ENCODE results near the gene MPG.

The MPG gene

DNA sequence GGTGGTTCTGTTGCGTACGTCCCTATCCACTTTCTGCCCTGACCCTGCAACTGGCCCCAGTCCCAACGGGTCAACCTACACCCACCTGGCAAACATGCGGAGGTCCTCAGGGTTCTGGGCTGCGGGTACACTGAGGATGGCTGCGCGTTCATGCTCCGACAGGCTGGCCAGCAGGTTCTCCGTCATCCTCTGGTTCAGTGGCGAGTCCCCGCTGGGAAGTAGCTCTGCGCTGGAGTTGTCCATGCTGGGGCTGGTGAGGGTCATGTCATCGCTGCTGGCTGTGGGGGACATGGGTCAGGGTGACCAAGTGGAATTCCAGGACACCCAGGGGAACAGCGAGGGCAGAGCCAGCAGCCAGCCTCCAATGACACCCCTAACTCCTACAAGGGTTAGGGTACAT is 10.6 kb downstream of the MPG start:
- TF ChIP-seq CTCF (IDR thresholded peaks at IDR 0.05; ENCODE audit: low read depth, low read length) = no peak
- H3K4me3 ChIP-seq (replicated peaks in 1 of 2; ENCODE audit: low read depth in 2 of 2, low read length in 2 of 2) = no peak overlapping the region
- no peak for DNase-seq (ENCODE audit: low read depth in 2 of 2)

GRCh38 chr16:89391-90302 is 11.6 kb downstream of the MPG start:
- no peak for DNase-seq (ENCODE audit: low read depth in 2 of 2)
- no peak overlapping the region for H3K4me3 ChIP-seq (replicated peaks in 1 of 2; ENCODE audit: low read depth in 2 of 2, low read length in 2 of 2)
- no peak for TF ChIP-seq CTCF (IDR thresholded peaks at IDR 0.05; ENCODE audit: low read depth, low read length)

- TF ChIP-seq CTCF (IDR thresholded peaks at IDR 0.05; ENCODE audit: low read depth, low read length) = no peak
- no peak overlapping the region for H3K4me3 ChIP-seq (replicated peaks in 1 of 2; ENCODE audit: low read depth in 2 of 2, low read length in 2 of 2)
- peak in 1 of 2 donors; percentile 72 for DNase-seq (ENCODE audit: low read depth in 2 of 2)
These were observed 13.5 kb downstream of the MPG start for GRCh38 chr16:91484-91883.

DNA sequence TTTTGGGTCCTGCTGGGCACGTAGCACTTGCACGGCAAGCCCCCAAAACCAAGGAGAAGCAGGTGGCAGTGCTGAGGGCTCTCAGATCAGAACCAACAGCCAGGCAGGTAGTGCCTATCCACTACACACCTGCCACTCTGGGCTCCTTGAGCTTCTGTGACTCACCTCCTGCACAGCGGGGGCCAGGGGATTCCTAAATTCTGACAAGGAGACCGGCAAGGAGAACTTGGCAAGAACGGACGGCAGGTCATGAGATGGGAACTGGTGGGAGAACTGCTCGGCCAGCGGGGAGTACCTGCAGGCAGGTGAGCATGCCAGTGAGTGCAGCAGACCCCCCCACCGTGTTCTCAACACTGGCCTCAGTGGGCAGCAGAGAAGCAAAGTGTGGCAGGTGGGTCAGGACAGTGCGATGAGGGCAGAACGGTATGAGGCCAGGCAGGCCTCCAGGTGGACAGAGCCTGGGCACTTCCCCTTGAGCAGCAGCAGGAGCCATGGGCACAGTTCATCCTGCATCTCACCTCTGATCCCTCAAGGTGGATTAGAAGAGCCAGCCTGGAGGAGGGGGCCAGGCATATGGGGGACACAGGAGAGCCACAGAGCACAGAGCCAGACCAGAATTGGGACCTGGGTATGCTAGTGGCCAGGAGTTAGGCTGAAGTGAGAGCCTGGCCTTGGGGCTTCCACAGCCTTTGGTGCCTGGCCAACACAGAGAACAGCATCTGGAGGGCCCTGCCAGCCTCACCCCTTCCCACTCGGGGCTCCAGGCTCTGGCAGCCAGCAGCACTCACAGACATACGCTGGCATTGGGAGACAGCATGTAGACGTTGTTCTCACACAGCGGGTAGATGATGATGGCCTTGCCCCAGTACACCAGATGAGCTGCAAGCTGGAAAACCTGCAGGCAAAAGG is 14.7 kb downstream of the MPG start:
- DNase-seq (ENCODE audit: low read depth in 2 of 2) = no peak
- TF ChIP-seq CTCF (IDR thresholded peaks at IDR 0.05; ENCODE audit: low read depth, low read length) = no peak
- no peak overlapping the region for H3K4me3 ChIP-seq (replicated peaks in 1 of 2; ENCODE audit: low read depth in 2 of 2, low read length in 2 of 2)

GRCh38 chr16:94918-95265 is 16.9 kb downstream of the MPG start:
- no peak overlapping the region for H3K4me3 ChIP-seq (replicated peaks in 1 of 2; ENCODE audit: low read depth in 2 of 2, low read length in 2 of 2)
- no peak for DNase-seq (ENCODE audit: low read depth in 2 of 2)

GRCh38 chr16:96935-97381 is 18.9 kb downstream of the MPG start:
- TF ChIP-seq CTCF (IDR thresholded peaks at IDR 0.05; ENCODE audit: low read depth, low read length) = peak; percentile 99
- peak; percentile 89 for DNase-seq (ENCODE audit: low read depth in 2 of 2)

More at GRCh38 chr16:94918-95265, 16.9 kb downstream of the MPG start:
- no peak for TF ChIP-seq CTCF (IDR thresholded peaks at IDR 0.05; ENCODE audit: low read depth, low read length)

More at GRCh38 chr16:96935-97381, 18.9 kb downstream of the MPG start:
- no peak overlapping the region for H3K4me3 ChIP-seq (replicated peaks in 1 of 2; ENCODE audit: low read depth in 2 of 2, low read length in 2 of 2)

Measured in cardiac fibroblast (primary cell).